HuH-7.5 (cell line): ENCODE results near the gene CENPE.

Experiments used
- DNase-seq: peaks from one replicate; pipeline ENCODE4 v3.0.0; 2011; ENCODE audit warnings: low spot score

Gene CENPE

DNA sequence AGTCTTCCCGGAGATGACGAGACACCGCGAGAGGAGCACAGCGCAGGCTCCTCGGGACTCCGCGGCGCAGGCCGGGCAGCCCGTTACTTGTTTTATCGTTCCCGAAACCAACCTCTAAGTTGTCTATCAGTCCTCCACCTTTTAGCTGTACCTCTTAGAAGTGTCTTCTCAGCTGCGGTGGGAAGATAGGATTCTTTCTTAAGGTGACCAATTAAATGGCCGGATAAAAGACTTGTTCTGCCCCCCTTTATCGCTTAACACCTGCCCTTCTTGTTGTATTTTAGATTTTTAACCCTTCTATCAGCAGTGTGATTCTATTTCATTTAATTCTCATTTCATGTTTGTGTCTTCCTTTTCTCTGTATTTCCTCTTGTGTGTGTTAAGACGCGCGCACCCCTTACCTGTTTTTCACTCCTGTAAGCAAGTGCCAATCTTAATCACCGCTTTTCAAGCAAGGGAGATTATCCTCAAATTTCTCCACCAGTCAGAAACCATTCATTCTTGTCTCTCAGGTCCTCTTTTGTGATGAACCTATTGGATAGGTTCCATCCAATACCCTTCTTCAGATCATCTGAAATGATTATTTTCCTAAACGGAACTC is 121.3 kb downstream of the CENPE start, which contains the start of gene SLC9B2:
Gene SLC9B2 (minus strand): TSS at position 15 of the 601 bp plus-strand sequence. CDS start 9,211 bp downstream, outside the sequence.
- DNase-seq, result no peak

DNA sequence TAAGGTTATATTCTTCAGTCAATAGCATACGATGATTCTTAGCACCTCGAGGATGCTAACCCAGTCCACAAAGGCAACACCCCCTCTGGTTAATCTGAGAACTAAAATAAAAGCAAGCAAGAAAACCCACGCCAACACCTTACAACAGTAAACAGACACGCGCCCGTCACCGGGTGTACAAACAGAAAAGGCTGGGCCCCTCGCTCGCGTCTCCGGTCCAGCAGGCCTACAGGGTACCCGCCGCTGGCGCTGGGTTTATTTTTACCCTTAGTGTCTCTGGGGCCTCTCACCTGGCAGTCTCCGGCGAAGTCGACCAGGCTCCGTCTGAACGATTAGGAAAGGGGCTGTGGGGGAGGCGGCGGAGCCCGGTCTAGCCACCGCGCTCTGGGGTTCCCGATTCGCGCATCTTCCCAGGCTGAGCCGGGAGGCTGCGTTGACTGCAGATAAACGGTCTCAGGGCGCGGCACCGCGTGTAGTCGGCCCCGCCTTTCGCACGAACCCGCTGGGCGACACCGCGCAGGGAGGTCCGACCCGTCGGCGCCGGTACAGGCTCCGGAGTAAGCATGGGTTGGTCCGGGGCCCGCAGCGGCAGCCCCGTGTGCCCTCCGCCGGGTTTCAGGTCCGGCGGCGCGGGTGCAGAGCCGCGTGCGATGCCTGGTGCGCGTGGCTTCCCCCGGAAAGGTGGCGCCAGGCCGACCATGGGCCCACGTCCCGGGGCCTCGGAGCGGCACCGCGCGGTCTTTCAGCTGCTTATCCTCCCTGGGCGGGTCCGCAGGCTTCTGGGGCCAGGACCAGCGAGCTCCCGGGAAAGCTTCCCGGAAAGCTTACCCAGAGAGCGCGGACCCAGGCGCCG is 122.0 kb downstream of the CENPE start:
- peak; percentile 34 for DNase-seq

DNA sequence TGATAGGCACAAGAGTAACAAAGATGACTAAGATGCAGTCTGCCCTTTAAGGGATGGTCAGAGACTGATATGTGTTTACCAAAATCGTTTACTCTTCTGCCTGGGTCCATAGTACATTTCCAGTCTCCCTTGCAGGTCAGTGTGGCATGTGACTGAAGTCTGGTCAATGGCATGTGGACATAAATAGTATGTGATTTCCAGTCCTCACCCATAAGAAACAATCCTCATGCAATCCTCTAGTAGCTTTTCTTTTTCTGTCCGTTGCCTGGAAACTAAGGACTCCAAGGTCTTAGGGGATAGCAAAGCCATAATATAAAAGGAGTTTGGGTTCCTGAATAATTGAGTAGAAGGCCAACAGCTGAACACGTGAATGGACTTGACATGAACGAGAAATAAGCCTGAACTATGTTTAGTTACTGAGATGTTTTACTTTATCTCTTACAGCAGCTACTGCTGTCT is 122.7 kb downstream of the CENPE start:
- DNase-seq, result peak; percentile 27

DNA sequence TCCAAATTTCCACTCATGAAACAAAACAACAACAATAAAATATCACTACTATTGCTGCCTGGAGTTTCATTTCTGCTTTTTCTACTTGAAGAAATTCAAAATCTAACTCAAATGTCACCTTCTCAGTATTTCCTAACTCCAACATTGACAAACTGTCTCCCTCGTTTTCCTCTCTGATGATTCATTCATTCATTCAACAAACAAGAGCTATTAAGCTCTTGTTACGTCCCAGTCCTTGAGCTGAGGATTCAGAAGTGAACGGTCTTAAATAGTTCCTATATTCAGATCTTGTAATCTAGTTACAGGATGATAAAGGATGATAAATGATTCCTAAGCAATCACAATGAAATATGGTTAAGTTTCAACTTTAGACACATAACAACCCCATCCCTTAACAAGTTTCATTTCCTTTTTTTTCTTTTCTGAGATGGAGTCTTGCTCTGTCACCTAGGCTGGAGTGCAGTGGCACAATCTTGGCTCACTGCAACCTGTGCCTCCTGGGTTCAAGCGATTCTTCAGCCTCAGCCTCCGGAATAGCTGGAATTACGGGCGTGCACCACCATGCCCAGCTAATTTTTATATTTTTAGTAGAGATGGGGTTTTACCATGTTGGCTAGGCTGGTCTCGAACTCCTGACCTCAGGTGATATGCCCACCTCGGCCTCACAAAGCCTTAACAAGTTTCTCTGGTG is 123.3 kb downstream of the CENPE start:
- no peak for DNase-seq

DNA sequence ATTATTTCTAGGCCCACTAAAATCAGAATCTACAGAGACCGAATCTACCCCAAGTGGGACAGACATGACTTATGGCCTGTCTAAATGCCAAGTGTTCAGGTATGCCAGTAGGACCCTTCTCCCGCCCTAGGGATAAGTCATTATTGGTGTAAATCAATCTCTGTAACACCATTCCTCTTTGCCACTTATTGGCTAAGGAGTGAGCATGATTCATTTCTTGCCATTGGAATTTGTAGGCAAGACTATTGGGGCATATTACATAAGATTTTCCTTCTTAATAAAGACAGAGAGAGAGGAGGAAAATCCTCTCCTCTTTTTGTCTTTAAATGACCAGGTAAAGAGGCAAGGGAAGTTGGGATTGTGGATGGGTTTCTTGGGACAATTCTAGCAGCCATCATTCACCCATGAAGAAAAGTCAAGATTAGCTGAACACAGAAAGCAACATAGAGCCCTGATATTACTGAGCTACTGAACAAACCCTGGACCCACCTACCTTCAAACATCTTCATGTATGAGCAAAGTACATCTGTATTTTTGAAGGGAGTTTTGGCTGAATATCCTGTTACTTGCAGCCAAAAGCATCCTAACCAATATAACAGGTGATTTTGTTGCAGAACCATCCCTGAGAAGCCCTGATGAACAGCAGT is 124.2 kb downstream of the CENPE start:
- DNase-seq, result no peak

DNA sequence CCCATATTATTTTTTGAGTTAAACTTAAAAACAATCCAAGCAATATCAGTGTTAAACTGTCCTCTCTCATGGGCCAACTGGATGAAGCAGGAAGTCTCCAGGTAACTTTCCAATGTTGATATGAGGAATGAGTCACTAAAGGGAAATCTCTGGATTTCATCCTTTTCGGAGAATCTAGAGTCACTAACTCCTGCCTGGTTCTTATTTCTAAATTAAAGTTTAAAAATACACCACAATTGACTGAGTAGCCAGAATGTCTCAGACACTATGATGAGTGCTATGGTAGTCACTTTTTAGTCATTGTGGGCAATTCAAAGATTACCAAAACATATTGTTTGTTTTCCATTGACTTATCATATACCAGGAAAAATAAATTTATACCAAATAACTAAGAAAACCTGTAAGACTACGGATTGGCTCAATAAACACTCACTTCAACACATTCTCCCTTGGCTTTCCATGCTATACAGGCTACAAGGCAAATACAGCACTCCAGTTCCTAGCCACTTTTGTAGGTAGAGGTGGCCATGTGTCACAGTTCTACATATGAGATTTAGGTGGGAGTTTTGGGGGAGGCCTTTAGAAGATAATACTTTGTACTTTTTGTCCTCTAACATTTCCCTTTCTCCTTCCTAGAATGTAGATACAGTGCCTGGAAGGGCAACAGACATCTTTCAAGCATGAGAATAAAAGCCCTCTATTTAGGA is 130.1 kb downstream of the CENPE start:
- no peak for DNase-seq

DNA sequence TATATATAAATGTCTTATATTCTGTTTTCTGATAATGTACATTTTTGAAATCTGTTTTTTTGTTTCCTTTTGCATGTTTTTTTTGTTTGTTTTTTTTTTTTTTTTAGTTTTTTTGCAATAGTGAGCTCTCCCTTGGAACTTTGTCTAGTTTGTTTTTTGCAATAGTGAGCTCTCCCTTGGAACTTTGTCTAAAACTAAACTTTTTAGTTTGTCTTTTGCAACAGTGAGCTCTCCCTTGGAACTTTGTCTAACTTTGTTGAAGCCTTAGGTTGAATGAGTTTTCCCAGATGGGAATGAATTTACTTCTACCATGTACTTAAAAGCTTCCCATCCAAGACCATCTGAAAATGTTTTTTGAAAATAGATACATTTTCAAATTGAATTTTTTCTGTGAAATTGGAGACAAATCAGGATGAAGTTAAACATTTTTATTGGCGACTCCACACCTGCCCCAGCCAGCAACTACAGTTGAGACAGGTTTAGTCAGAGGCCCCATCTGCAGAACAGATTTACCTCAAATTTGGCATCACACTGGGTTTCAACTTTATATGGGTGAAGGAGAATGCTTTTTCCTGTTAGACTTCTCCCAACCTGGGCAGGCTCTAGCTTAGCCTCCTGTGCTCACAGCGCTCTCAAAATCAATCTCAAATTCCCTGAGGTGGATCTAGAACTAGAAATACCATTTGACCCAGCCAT is 137.5 kb downstream of the CENPE start:
- DNase-seq, result no peak
